HG03280 (cell line): ENCODE data around the gene MAP7.

ENCODE experiments used
- ATAC-seq: cut with Tn5 transposase; IDR thresholded peaks from one replicate; pipeline ENCODE4 v1.9.1; 2021; ENCODE audit warnings: mild to moderate bottlenecking, moderate library complexity; ENCODE audit not compliant: unreplicated experiment

Gene MAP7

DNA sequence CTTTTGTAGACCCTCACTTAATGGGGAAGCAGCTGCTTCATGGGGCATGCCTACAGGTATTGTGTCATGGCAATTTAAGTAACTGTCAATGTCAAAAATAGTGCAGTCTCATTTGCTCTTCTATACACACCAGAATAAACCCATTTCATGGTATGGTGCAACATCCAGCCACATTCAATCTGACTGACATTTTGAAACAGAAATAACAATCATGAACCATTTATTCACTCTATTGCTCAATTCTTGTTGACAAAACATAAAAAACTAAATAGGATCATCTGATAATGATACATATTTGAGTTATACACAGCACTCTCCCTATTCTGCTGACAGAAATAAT, 122.9 kb downstream of the MAP7 start:
- ATAC-seq: no peak

DNA sequence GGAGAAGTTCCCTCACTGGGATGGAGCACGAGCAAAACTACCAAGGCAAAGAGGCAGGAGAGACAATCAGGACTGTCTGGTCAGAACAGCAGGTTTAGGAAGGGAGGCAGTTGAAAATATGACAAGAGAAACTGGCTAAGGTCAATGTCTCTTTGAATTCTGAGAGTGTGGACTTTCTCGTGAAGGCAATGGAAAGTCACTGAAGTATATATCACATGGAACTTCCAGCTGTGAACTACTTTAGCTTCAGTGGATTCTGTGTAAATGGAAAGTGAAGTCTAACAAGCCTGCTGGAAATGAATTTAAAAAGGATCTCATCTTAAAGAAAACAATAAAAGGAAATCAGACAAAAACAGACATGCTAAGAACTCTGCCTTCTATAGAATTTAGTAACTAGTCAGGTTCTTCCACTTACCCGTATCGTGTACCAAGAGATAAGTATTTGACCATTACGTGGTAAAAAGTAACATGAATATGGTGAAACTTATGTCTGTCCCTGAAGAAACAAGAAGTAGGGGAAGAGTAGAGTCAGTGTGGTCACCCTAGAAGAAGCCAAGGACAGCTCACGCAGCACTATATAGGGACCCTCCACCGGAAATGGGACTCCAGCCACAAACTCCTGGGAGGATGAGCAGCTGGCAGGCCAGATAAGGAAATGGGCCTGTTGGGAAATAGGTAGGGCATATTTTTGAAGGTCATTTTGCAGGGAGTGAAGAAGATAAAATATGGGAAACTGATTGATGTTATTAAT, 123.4 kb downstream of the MAP7 start:
- no peak for ATAC-seq

DNA sequence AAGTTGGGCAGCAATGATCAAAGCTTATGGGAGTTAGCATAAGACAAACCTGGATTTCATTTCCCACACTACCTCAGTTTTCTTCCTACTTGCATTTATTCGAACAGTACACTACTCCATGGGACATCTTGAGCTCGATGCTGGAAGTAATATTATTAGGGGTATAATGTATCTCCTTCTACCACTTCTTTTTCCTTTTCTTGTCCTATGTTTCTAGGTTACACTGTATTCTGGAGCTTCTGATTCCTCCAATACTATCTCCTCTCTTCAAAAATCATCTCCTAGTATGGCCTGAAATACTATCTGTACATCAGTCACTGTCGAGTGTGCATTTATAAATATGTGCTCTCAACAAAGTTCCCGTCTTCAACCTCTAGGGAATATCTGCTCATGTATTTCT, 124.4 kb downstream of the MAP7 start:
- no peak for ATAC-seq

GRCh38 chr6:136424901-136425300, 125.3 kb downstream of the MAP7 start:
- ATAC-seq: no peak

DNA sequence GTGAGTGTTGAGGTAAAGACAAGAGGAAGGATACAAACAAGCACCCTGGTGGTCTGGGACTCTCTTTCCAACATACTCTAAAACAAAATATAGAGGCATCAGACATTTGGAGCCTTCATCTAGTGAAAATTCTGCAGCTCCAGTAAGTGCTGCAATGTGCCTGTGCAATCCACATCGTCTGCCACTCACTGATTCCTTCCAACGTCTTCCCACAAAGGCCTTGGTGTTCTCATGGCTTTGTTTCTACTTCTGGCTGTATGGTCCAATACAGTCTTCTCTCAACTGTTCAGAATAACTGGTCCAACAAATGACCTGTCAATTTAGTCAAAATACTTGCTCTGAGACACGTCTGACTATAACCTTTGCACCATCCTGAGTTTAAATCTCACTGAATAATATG, 125.8 kb downstream of the MAP7 start:
- no peak for ATAC-seq

DNA sequence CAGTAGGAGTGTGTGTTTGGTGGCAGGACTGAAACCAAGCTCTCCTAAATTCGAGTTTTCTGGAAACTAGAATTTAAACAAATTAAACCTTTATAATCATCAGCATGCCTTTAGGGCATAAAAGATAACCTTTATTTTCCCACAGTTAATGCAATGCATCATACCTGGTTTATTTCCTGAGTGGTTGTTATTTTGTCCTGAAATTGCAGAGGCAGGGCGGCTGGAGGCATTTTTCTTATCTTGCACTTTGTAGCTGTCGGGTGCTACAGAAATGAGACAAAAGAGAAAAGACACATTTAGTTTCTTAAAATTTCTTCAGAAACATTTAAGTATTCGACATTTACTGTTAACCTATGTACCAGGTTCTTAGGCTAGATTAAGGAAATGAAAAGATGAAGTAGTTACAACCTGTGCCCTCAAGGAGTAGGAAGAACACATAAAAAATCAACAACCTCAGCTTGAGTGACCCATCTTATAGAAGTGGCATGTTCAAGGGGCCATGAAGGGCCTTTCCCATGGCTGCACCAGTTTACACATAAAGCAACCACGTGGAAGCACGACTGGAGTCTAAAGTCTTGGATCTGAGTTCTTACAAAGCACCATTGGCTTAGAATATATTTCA, 128.6 kb downstream of the MAP7 start:
- no peak for ATAC-seq

DNA sequence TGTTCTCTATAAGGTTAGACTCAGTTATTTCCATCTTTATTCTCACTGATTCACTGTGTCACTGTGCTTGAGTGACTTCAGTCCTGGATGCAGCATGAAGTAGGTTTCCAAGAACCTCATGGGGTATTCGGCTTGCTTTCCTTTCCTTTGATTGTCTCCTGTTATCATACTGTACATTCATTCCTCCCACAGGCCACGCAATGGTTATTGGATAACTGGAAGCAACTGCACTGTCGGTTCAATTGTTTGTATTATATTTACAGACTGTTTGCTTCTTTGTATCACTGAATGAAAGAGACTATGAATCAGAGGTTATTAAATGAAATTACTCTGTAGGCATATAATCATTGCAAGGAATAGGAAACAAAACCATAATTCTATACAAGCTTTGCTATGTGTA, 129.4 kb downstream of the MAP7 start:
- ATAC-seq: no peak

DNA sequence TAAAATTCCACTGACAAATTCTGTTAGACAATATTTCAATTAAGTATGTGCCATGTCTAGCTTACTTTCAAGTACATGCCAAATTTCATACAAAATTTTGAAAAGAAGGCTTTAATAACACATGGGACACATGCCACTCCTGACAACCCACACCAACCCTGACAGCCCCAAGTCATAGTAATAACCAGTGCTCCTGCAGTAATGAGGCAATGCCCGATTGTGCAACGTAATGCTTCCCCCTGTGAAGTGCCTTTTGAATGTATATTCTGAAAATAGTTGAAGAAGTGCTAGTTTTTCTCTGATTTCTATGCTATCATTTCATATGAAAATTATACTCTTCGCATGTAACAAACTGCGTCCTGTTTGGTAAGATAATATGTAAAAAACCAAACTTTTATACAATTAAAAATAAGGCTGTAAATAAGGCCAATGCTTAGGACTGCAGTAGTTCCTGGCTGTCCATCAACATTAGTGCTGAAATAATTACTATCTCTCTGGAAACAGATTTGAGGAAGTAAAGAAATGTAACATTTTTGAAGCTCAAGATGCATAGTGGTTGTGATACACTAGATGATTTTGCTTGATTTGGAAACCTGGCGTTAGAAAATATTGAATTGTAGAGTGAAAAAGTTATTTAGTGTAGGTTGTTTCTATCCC, 134.7 kb downstream of the MAP7 start:
- no peak for ATAC-seq

DNA sequence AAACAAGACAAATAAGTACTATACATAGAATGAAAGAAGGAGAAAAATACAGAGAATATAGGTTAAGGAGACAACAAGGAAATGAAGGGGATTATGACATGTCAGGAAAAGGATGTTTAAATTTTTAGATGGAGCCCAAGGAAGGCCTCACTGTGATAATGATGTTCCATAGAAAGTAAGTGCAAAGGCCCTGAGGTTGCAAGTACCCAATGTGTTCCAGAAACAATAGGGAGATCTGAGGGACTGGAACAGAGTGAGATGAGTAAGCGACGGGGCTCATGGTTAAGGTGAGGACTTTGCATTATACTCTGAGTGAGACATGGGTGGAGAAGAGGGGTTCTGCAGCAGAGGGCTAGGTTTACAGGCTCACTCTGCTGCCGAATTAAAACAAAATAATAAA, 137.8 kb downstream of the MAP7 start:
- no peak for ATAC-seq

DNA sequence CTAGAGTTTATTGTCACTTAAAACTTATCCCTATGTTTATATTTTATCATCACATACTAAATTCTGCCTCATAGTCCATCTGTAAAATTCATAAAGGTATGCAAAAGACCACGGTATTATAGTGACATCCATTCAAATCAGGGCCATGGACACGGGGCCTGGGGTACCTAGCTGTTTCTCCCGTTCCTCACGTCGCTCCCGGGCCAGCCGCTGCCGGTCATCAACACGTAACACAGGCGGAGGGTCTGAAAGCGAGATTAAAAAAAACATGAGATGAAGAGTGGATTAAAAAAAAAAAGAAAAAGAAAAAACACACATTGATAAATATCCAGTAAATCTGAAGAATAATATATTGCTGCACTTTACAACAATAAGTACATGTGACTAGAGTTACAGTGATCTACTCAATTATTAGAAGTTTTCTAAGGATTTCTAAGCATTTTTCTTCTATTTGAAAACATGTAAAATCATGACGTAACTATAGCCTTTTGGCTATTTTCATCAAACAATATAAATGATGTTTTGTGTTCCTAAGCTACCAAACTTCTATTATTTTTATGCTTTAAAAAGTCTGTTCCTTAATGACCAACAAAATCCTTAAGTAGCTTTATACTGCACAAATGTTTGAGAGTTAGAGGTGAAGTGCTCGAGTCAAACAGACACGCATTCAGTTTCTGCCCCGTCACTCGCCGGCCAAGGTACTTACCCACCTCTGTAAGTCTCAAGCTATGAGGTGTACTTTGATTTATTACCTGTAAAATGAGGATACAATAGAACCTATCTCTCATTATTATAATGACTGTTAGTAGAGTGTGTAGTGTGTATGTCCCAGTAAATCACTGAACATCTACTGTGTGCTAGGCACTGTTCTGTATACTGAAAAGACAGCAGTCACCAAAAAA, 138.5 kb downstream of the MAP7 start:
- ATAC-seq: no peak

DNA sequence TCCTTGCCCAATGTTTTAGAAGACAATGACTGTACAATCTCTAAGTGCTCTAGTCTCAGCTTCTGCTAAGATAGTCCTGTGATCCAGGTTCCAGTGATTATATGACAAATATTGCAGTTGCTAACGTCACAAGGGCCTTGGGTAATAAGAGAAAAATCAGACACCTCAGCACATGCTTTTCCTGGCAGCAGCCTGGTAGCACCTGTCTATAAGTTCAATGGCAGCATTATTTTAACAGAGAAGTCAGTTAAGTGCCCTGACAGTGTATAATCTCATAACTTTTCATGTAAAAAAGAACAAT, 139.2 kb downstream of the MAP7 start:
- no peak for ATAC-seq

- peak; percentile 74 for ATAC-seq
These were observed 139.8 kb downstream of the MAP7 start for GRCh38 chr6:136410201-136411024.

GRCh38 chr6:136409597-136409996, 140.6 kb downstream of the MAP7 start:
- no peak for ATAC-seq

DNA sequence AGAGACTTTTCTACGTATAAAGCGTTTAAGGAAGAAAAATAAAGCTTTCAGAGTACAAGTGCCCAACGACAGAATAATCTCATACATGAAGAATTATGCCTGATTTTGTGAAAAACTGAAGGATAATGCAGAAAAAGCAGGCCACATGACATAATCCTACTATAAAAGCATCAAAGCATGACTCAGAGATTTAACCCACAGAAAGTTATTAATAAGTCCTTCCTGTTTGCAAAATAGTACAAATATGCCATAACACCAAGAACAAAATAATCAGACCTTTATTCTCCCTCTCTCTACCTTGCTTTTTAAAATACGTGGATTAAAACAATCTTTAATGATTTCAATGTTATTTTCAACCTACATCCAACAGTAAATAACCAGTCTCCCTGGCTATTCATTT, 142.0 kb downstream of the MAP7 start:
- no peak for ATAC-seq

DNA sequence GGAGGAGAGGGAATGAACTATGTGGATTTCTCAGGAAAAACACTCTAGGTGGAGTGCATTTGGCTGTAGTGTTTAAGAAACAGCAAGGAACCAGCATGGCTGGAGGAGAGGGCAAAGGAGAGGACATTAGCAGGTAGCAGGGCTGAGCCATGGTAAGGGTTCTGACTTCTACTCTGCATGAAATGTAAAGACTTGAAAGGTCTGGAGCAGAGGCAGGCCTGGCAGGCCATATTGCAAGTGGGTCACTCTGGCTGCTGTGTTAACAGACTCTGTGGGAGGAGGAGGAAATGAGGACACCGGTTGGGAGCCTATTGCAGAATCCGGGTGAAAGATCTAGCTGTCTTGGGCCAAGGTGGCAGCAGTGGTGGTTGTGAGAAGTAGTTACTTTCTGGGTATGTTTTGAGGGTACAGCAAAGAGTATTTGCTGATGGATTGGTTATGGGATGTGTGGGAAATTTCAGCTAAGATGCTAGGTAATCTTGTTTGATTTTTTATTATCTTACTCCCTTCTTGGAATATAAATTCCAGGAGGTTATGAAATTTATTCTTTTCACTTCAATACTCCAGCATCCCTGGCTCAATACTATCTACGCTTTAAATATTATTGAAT, 144.7 kb downstream of the MAP7 start:
- ATAC-seq: no peak

DNA sequence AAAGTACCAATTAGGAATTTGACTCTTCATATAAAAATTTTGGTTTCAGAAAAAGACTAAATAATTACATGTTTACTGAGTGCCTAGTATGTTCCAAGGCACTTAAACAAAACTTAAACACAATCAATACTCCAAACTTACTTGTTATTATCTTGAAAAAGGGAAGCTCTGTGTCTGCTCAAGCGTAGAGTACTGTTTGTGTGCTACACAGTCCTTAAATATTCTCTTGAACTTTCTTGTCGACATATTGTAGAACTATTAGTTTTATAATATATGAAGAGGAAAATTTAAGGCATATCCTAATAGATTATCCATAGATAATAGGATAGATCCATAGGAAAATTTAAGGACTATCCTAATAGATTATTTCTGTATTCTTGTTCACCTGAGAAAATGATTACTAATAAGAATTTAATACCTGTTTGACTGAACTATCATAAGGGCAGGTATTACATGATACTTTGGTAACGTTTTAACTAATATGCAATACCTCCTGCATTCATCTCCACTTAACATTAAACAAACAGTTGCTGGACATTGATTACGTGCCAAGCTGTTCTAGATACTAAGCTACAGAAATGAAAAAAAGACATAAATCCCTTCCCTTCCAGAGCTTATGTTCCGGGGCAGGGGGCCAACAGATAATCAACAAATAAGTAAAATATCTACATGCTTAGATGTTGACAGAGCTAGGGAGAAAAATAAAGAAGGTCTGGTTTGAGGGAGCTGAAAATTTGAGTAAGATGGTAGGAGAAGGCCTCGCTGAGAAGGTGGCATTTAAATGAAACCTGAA, 145.4 kb downstream of the MAP7 start:
- no peak for ATAC-seq

GRCh38 chr6:136404007-136404406, 146.2 kb downstream of the MAP7 start:
- ATAC-seq: no peak

DNA sequence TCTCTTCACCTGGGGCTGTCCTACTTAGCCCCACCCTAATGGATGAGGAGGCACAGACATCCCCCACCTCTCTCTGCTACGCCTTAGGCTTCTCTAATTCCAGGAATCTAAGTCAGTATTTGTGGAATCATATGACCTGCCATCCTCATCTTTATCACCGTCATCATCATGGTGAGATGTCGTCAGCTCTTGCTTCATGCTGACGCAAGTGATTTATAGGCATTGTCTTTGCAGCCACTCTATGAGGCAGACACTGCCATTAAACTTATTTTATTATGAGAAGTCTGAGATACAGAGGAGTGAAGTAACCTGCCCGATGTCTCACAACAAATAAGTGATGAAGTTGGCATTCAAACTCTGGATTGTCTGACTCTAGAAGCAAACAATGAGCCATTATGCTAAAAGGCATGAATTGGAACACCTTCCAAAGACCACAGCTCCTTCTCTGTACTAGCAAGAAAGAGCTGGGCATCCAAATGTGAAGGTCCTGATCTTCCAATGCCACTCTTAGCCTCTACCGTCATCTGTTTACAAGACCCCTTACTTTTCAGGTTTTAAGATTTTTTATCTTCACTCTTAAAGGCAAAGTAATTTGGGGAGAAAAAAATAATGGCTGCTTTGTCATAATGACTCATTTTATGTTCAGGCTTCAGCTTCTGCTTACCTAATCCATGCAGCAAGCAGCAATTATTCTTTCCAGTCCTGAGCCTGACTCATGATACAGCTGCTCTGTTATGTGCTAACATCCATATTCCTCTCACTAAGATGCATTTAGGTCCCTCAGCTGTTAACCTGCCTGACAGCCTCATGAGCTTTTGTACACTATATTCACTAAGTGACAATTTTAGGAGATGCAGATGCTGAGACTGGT, 146.9 kb downstream of the MAP7 start:
- ATAC-seq: no peak

GRCh38 chr6:136401749-136402148, 148.5 kb downstream of the MAP7 start:
- ATAC-seq: no peak
